ENCODE measurements around the gene ARVCF.

DNA sequence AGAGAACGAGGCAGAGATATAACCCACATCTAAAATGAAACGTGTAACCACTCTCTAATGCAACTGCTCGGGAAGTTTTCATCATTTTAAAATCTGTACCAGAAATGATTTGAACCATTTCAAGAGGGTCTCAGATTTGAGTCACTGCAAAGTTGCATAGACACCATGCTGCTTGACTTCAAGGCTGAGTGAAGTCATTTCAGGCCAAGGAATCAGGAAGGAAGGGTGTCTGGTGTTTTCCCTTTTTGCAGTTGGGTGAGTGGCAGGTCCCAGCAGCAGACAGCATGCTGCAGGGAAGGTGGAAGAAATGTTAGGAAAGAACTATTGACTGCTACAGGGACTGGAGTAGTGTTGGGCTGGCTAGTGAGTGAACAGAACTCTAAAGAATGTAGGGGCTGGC is 20.8 kb upstream of the ARVCF start:
- TF ChIP-seq, protein P1, sequence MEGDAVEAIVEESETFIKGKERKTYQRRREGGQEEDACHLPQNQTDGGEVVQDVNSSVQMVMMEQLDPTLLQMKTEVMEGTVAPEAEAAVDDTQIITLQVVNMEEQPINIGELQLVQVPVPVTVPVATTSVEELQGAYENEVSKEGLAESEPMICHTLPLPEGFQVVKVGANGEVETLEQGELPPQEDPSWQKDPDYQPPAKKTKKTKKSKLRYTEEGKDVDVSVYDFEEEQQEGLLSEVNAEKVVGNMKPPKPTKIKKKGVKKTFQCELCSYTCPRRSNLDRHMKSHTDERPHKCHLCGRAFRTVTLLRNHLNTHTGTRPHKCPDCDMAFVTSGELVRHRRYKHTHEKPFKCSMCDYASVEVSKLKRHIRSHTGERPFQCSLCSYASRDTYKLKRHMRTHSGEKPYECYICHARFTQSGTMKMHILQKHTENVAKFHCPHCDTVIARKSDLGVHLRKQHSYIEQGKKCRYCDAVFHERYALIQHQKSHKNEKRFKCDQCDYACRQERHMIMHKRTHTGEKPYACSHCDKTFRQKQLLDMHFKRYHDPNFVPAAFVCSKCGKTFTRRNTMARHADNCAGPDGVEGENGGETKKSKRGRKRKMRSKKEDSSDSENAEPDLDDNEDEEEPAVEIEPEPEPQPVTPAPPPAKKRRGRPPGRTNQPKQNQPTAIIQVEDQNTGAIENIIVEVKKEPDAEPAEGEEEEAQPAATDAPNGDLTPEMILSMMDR (IDR thresholded peaks at IDR 0.05) = no peak
- TF ChIP-seq, protein P2, sequence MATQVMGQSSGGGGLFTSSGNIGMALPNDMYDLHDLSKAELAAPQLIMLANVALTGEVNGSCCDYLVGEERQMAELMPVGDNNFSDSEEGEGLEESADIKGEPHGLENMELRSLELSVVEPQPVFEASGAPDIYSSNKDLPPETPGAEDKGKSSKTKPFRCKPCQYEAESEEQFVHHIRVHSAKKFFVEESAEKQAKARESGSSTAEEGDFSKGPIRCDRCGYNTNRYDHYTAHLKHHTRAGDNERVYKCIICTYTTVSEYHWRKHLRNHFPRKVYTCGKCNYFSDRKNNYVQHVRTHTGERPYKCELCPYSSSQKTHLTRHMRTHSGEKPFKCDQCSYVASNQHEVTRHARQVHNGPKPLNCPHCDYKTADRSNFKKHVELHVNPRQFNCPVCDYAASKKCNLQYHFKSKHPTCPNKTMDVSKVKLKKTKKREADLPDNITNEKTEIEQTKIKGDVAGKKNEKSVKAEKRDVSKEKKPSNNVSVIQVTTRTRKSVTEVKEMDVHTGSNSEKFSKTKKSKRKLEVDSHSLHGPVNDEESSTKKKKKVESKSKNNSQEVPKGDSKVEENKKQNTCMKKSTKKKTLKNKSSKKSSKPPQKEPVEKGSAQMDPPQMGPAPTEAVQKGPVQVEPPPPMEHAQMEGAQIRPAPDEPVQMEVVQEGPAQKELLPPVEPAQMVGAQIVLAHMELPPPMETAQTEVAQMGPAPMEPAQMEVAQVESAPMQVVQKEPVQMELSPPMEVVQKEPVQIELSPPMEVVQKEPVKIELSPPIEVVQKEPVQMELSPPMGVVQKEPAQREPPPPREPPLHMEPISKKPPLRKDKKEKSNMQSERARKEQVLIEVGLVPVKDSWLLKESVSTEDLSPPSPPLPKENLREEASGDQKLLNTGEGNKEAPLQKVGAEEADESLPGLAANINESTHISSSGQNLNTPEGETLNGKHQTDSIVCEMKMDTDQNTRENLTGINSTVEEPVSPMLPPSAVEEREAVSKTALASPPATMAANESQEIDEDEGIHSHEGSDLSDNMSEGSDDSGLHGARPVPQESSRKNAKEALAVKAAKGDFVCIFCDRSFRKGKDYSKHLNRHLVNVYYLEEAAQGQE (IDR thresholded peaks at IDR 0.05; ENCODE audit: insufficient read depth in 1 of 2, low read depth in 2 of 2, low read length in 1 of 2) = no peak

All from Panc1 (cell line).